KMS-11 (cell line): ENCODE results near the gene NBPF15.
"Not testable (repeated sequence)": the region's sequence is repeated elsewhere in the genome, so short reads cannot be mapped to it uniquely, and the experiment has no call there.

Experiments
- H2AFZ ChIP-seq: fragments of 200-600 bp; sonication (generic); 2 replicates; pipeline ENCODE4 v1.6.1; 2016; ENCODE audit warnings: antibody characterized with exemption, mixed run types, low read depth
- H3K27ac ChIP-seq: fragments of 200-600 bp; sonication (generic); 2 replicates; pipeline ENCODE4 v1.6.1; 2016; ENCODE audit warnings: mild to moderate bottlenecking, mixed run types
- H3K27me3 ChIP-seq: fragments of 200-600 bp; sonication (generic); 2 replicates; pipeline ENCODE4 v1.6.1; 2017; ENCODE audit warnings: mild to moderate bottlenecking, low read depth, mixed run types, moderate library complexity; ENCODE audit not compliant: insufficient read depth
- H3K36me3 ChIP-seq: fragments of 200-600 bp; sonication (generic); 2 replicates; pipeline ENCODE4 v1.6.1; 2017; ENCODE audit warnings: mild to moderate bottlenecking, mixed run types; ENCODE audit not compliant: insufficient read depth
- H3K4me1 ChIP-seq: fragments of 200-600 bp; sonication (generic); 2 replicates; pipeline ENCODE4 v1.6.1; 2016; ENCODE audit warnings: mild to moderate bottlenecking, low read depth, mixed run types; ENCODE audit not compliant: poor library complexity, severe bottlenecking
- H3K4me2 ChIP-seq: fragments of 200-600 bp; sonication (generic); 2 replicates; pipeline ENCODE4 v1.7.0; 2016; ENCODE audit warnings: mild to moderate bottlenecking, mixed run types
- H3K4me3 ChIP-seq: fragments of 200-600 bp; sonication (generic); IDR thresholded peaks from 2 replicates; pipeline ENCODE4 v1.6.1; 2017; ENCODE audit warnings: low read depth, low read length, mixed read lengths; ENCODE audit not compliant: insufficient read depth
- H3K79me2 ChIP-seq: fragments of 200-600 bp; sonication (generic); 2 replicates; pipeline ENCODE4 v1.6.1; 2016; ENCODE audit warnings: low read depth, mixed run types; ENCODE audit not compliant: insufficient read depth
- H3K9ac ChIP-seq: fragments of 200-600 bp; sonication (generic); 2 replicates; pipeline ENCODE4 v1.6.1; 2016; ENCODE audit warnings: mild to moderate bottlenecking, mixed run types
- H4K20me1 ChIP-seq: fragments of 200-600 bp; sonication (generic); 2 replicates; pipeline ENCODE4 v1.6.1; 2016; ENCODE audit warnings: mild to moderate bottlenecking, mixed run types; ENCODE audit not compliant: insufficient read depth
- CTCF ChIP-seq: fragments of 200-600 bp; sonication (generic); conservative IDR thresholded peaks from 2 replicates; pipeline ENCODE4 v1.6.1; 2017; ENCODE audit warnings: low read depth, mild to moderate bottlenecking, antibody characterized with exemption, low read length, moderate library complexity, mixed read lengths

The NBPF15 gene

GRCh38 chr1:144460686-144461085, 783 bp downstream of the NBPF15 start:
- not testable (repeated sequence) for H3K27me3 ChIP-seq, H3K4me3 ChIP-seq, H3K36me3 ChIP-seq, H4K20me1 ChIP-seq
- Histone ChIP-seq H2AFZ (peak overlapping the region; percentile 88), H3K9ac (peak overlapping the region; percentile 71), H3K79me2 (peaks cover 24% of the 10 kb centered on the region; the same call in 1 of the 2 replicates), H3K27ac (peak overlapping the region; percentile 58), H3K4me1 (peaks cover 16% of the 10 kb centered on the region), H3K4me2 (peak overlapping the region; percentile 68)

GRCh38 chr1:144442402-144442801, 19.1 kb downstream of the NBPF15 start:
- not testable (repeated sequence) for H3K27ac ChIP-seq, H3K4me1 ChIP-seq, H3K4me3 ChIP-seq, H3K79me2 ChIP-seq, H4K20me1 ChIP-seq, H3K27me3 ChIP-seq, H2AFZ ChIP-seq, H3K4me2 ChIP-seq, H3K36me3 ChIP-seq, H3K9ac ChIP-seq

- not testable (repeated sequence) for H2AFZ ChIP-seq, H3K4me3 ChIP-seq, H3K4me2 ChIP-seq
These were observed 21.7 kb downstream of the NBPF15 start for GRCh38 chr1:144439737-144440136.

GRCh38 chr1:144418891-144419694, 42.4 kb downstream of the NBPF15 start:
- H3K4me2 ChIP-seq, H3K4me3 ChIP-seq, H4K20me1 ChIP-seq, H3K4me1 ChIP-seq, H3K27ac ChIP-seq, H3K36me3 ChIP-seq, H3K79me2 ChIP-seq, H2AFZ ChIP-seq, H3K27me3 ChIP-seq, H3K9ac ChIP-seq: not testable (repeated sequence)

More at GRCh38 chr1:144439737-144440136, 21.7 kb downstream of the NBPF15 start:
- not testable (repeated sequence) for H3K27ac ChIP-seq, H3K9ac ChIP-seq, H3K36me3 ChIP-seq, H3K4me1 ChIP-seq, H3K27me3 ChIP-seq, H3K79me2 ChIP-seq, H4K20me1 ChIP-seq
- peak; percentile 36 for TF ChIP-seq CTCF

- H3K9ac ChIP-seq, result peak overlapping the region; percentile 72
- H2AFZ ChIP-seq, result peak overlapping the region; percentile 11; the same call in 1 of the 2 replicates
- not testable (repeated sequence) for H3K27me3 ChIP-seq, H3K4me1 ChIP-seq, H3K36me3 ChIP-seq, H3K79me2 ChIP-seq, H4K20me1 ChIP-seq
- peak overlapping the region; percentile 63 for H3K4me2 ChIP-seq
- peak overlapping the region; percentile 96 for H3K4me3 ChIP-seq
- H3K27ac ChIP-seq, result peak overlapping the region; percentile 85
These were observed 47.9 kb downstream of the NBPF15 start for GRCh38 chr1:144413404-144414118.

- not testable (repeated sequence) for H3K27me3 ChIP-seq, H3K36me3 ChIP-seq, H3K79me2 ChIP-seq, H4K20me1 ChIP-seq, H3K4me1 ChIP-seq
- Histone ChIP-seq H3K27ac (peak overlapping the region; percentile 85), H2AFZ (peak overlapping the region; percentile 11; the same call in 1 of the 2 replicates), H3K9ac (peak overlapping the region; percentile 72), H3K4me2 (peak overlapping the region; percentile 63), H3K4me3 (peak overlapping the region; percentile 96)
These were observed 48.7 kb downstream of the NBPF15 start for GRCh38 chr1:144412491-144413403.

GRCh38 chr1:144412068-144412471, 49.4 kb downstream of the NBPF15 start:
- peak overlapping the region; percentile 82 for H3K4me2 ChIP-seq
- not testable (repeated sequence) for H3K79me2 ChIP-seq, H3K4me3 ChIP-seq, H3K36me3 ChIP-seq, H3K27me3 ChIP-seq, H3K4me1 ChIP-seq, H4K20me1 ChIP-seq
- peak overlapping the region; percentile 72 for H3K9ac ChIP-seq
- peak overlapping the region; percentile 85 for H3K27ac ChIP-seq
- peak overlapping the region; percentile 89 for H2AFZ ChIP-seq

GRCh38 chr1:144402807-144403206, 58.7 kb downstream of the NBPF15 start:
- not testable (repeated sequence) for H3K4me2 ChIP-seq, H2AFZ ChIP-seq, H3K36me3 ChIP-seq, H3K4me3 ChIP-seq, H3K27me3 ChIP-seq, H3K79me2 ChIP-seq, H3K4me1 ChIP-seq, H3K27ac ChIP-seq, H3K9ac ChIP-seq, H4K20me1 ChIP-seq
